GM18508 (cell line): ENCODE data around the gene ZFP69B.

Source experiments
- ATAC-seq: cut with Tn5 transposase; IDR thresholded peaks from one replicate; pipeline ENCODE4 v1.9.1; 2021; ENCODE audit warnings: moderate number of reproducible peaks; ENCODE audit not compliant: insufficient read depth, unreplicated experiment

ZFP69B gene

DNA sequence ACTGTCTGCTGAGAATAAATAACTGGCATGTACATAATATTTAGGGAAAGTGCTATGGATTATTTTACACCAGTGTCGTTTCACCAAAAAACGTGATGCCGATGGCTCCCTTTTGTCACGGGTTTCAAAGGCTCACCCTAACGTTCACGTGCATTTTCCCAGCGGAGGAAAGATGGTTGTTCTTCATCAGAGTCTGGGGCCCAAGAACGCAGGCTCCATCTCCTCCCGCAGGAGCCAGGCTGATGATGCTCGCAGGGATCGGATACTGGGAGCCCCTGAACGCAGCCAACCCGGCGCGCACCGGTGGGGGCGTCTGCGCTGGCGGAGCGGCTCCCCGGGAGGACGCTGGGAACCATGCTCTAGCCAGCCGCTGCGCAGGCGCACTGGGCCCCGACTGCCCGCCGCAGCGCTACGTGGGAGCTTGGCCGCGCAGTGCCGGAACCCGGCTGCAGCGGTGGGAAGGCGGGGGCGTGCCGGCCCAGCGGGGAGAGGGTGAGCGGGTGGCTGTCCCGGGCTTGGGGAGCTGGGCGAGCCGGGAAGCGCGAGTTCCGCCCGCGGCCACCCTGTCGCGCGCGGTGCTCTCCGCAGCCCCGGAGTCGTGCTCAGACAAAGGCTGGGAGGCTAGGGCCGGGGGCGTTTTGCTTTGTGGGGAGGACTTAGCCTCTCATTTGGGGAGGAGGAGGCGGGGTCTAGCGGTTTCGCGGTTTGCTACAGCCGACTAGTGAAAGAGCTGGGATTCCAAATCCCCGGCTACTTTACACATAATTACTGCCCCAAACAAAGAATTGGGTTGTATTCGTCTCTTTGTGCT, at the start of gene ZFP69B:
ZFP69B (plus strand) TSS at position 793 of the 811 bp plus-strand sequence. CDS start 486 bp downstream, outside the sequence.
- no peak for ATAC-seq

DNA sequence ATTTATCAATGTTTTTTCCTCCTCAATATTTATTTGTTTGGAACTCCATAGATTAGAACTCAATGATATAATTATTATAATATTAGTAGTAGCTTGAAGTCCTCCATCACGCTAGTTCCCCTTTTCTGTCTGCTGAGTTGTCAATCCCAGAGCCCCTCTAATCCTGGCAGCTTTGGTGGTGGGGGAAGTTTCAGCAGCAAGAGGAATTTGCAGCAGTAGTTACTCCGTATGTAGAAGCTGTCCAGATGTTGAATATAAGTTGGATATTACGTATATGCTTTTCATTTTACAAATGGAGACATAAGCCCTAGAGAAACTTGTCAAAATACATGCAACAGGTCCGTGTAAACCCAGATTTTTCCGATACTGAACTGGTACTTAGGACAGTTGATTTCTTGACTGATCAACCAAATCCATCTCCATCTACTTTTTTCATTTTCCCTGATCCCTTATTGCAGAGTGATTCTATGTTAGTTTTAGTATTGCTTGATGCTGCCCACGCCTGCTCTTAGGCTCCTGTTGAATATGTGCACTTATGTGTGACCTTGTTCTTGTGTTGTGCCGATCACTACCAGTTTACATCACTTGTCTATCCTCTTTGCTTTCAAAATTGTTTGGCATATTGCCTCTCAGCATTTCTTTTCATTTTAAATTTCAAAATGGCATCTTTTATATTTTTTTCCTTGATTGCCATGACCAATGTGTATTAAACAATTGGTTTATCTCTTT, 48.6 kb upstream of the ZFP69B start:
- ATAC-seq = no peak

DNA sequence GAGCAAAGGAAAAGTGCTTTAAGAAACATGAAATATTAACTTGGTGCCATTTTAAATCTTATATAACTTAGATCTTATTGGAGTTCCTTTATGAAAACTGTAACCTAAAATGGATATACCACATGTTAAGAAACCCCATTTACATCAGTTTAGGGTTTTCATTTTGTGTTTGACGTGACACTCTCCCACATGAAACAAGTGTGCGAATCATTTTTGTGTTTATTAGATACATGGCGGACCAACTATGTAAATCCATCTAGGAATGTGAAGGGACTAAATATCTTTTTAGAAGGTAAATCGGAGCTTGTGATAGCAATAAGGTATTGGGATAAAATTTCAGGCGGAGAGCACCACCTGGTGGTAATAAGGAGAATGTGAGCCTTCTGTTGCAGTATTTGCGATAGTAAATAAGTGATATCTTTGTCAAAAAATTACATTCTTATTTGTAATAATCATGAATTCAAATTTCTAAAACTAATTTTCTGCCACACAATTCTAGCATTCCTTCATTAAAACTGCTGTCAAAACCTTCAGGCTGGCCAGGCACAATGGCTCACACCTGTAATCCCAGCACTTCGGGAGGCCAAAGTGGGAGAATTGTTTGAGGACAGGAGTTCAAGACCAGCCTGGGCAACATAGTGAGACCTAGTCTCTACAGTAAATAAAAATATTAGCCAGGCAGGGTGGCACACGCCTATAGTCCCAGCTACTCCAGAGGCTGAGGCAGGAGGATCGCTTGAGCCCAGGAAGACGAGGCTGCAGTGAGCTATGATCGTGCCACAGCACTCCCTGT, 45.4 kb upstream of the ZFP69B start:
- no peak for ATAC-seq

GRCh38 chr1:40405812-40406211, 44.5 kb upstream of the ZFP69B start:
- no peak for ATAC-seq

DNA sequence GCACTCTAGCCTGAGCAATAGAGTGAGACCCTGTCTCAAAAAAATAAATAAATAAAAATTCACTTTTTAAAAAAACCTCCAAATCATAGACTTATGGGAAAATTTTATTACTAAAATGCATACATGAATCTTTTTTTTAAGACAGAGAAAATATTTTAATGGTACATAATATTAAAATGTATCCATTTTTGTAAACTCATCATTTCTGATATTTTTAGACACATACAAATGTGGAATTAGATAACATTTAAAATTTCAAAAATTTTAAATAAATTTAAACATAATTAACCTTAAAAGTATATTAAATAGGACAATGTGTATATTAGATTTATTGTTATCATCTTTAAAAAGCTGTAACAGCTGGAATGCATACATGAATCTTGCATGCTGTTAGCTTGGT, 42.8 kb upstream of the ZFP69B start:
- ATAC-seq = no peak

- ATAC-seq = no peak
Measured at GRCh38 chr1:40409467-40409866, 40.8 kb upstream of the ZFP69B start.

GRCh38 chr1:40411294-40411693, 39.0 kb upstream of the ZFP69B start:
- no peak for ATAC-seq

DNA sequence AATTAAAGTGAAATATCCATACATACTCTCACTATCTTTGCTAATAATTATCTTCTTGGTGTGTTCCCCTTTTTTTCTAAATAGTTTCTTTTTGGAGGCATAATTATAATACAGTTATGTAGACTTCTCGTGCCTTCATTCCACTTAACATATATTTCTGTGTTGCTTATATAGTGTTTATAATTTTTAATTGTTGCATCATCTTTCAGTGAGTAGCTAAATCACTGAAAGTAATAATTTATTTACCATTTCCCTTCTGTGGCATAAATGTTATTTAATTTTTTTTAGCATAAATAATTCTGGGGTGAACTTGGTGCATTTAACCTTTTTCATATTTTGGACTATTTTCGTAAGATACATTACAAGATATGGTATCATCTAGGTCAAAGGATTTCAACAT, 38.4 kb upstream of the ZFP69B start:
- ATAC-seq = no peak

- no peak for ATAC-seq
Measured at GRCh38 chr1:40413527-40414252, 36.6 kb upstream of the ZFP69B start.

DNA sequence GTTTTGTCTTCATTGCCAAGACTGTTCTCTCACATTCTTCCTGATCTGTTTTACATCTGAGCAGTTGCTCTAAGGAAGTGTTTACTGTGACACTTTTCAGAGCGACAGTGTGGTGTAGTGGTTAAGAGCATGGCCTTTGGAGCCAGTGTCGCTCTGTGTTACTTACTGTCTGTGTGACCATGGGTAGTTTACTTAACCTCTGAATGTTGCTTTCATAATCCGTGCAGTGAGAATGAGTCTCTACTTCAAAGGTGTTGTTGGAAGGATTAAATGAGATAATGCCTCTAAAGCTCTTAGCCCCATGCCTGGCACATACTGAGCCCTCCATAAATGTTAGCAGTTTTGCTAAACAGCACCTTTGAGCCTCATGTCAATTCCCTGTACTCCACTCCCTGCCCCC, 35.9 kb upstream of the ZFP69B start:
- no peak for ATAC-seq

DNA sequence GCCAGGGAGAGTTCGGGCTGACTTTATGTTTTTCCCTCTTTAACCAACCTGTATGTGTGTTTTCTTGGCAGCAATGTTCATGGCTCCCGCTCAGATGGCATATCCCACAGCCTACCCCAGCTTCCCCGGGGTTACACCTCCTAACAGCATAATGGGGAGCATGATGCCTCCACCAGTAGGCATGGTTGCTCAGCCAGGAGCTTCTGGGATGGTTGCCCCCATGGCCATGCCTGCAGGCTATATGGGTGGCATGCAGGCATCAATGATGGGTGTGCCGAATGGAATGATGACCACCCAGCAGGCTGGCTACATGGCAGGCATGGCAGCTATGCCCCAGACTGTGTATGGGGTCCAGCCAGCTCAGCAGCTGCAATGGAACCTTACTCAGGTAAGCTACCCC, 33.6 kb upstream of the ZFP69B start:
- no peak for ATAC-seq

- no peak for ATAC-seq
Measured at GRCh38 chr1:40421431-40422384, 28.6 kb upstream of the ZFP69B start.

DNA sequence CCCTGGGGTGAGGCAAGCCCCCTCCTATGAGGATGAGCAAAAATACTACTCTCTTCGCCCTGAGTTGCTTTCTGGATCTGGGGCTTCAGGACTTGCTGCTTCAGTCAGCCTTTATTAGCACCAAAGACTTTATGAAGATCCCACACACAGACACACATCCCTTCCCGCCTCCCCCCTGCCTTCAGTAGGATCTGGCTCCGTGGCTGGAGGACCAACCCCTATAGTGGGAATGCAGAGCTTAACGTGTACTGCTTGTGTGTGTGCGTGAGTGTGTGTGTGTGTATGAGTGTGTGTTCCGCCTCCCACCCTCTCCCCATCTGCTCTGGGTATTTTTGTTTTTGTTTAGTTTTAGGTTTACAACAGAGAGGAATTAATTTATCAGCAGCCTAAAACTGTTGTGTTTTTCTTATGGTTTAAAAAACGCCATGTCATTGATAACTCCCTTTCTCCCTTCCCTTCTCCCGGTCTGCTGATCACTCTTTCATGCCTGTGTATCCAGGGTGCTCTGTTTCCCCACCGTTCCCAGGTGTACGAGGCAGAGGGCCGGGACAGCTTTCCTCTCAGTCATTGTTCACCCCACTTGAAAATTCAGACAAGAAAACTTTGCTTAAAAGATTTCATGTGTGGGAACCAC, 27.5 kb upstream of the ZFP69B start:
- ATAC-seq = no peak

DNA sequence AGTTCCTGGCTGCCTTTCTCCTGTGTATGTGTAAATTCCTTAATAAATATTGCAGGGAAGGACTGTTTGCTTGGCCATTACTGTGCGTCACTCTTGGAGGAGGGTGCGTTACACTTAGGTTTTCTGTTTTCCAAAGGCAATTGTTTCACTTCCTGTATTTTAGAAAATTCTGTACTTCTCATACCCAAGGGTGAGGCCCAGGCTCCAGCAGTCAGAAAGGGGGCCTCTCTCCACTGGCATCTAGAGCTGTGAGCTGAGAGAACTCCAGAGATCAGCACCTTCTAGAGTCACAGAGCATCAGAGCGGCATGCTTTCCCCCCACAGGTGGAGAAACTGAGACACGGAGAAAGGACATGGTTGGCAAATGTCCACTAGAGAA, 27.0 kb upstream of the ZFP69B start:
- ATAC-seq = no peak

DNA sequence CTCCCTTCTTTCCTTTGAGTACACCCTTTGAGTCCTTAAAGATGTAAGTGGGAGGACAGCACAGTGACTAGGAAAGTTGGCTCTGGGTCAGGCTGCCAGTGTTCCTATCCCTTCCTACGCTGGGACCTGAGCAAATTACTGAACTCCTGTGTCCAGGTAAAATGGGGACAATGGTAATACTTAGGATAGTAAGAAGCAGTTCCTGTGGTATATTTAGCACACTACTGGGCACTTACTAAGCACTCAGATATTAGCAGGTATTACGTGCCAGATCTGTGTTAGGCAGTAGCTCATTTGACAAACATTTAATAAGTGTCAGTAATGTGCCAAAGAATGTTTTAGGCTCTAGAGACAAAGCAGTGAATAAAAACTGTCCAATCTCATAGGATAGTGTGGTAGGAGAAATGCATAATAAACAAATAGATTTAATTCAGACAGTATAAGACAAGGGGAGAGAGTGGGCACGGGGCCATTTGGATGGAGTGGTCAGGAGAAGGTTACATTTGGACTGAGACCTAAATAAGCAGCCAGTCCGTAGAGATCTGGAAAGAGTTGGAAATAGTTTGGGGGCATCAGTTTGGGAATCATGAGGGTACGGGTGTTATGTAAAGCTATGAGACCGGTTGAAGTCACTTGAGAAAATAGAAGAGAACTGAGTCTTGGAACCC, 26.2 kb upstream of the ZFP69B start:
- ATAC-seq = no peak

DNA sequence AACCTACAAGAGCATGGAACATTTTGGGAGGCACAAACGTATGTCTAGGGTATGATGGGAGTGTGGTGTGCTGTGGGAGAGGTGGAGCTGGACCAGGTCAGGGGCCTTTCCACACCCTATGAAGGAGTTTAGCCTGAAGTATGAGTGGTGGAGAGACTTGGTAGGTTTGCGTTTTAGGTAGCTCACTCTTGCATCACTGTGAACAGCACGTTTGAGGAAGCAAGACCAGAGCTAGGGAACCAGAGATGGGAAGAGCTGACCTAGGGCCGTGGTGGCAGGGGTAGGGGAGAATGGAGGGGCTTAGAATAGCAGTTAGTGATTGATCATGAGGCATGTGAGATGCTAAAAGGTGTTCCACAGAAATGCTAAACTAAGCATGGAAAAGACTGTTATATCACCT, 25.1 kb upstream of the ZFP69B start:
- no peak for ATAC-seq

DNA sequence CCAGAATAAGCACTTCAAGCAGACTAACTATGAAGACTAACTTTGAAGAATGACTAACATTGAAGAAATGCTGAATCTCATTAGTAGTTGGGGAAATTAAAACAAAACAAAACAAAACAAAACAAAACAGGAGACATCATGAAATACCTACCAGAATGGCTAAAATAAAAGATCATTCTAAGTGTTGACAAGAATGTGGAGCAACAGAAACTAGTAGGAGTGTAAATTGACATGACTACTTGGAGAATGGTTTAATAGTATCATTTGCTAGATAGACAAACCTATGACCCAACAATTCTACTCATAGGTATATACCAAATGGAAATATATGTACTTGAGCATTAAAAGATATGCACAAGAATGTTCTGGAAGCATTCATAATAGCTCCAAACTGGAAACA, 18.9 kb upstream of the ZFP69B start:
- ATAC-seq = no peak

DNA sequence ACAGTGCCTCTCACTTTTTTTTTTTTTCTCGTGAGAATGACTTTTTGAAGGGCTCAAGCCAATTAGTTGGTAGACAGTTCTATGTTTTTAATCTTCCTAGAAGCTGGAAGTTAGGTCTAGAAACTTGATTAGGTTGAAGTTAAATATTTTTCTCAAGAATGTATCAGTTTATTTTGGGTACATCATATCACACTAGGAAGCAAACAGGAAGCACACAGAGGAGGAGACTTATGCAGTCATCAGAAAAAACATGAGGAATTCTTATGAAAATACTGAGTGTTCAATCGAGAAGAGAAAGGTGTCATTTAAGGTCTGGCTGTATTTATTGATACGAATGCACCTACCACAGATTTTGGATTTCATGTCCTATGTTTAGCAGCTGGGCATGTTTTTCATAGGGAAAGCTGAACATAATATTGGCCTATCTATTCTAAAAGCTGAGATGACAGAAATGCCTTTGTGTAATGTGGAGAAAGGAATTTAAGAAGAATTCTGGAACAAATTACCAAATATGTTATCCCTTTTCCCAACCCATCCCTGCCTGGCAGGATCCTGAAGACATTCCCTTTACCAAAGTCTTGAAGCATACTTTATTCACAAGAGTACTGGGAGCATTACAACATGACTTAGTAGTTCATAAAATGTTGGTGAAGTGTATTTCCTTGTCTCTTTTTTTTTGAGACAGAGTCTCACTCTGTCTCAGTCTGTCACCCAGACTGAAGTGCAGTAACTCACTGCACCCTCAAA, 17.5 kb upstream of the ZFP69B start:
- no peak for ATAC-seq
